Stimulated activated CD8-positive, alpha-beta memory T cell treated with anti-CD3 and anti-CD28 coated beads, Interleukin-12 subunit alpha, Interleukin-12 subunit beta, amount 100 ng/mL, for 24 hours (primary cell): Measurements from ENCODE around the gene CHKA.

Experiments
- DNase-seq: peaks from one replicate; pipeline ENCODE4 v3.0.0-alpha.2; 2020; ENCODE audit errors: extremely low read depth

CHKA gene

GRCh38 chr11:68014157-68014946 lies 106.8 kb downstream of the CHKA start:
- DNase-seq, result no peak

GRCh38 chr11:68013611-68014156 lies 107.5 kb downstream of the CHKA start:
- no peak for DNase-seq

GRCh38 chr11:68012843-68013610 lies 108.2 kb downstream of the CHKA start:
- DNase-seq, result no peak

- no peak for DNase-seq
Observed at GRCh38 chr11:68012044-68012842, 108.9 kb downstream of the CHKA start.

GRCh38 chr11:68011051-68011943 lies 109.9 kb downstream of the CHKA start:
- no peak for DNase-seq

- DNase-seq, result no peak
Observed at GRCh38 chr11:68010090-68011041, 110.8 kb downstream of the CHKA start, which contains the start of gene ALDH3B1. Gene ALDH3B1 (plus strand): TSS chr11:68010327. CDS start chr11:68015298, 4,971 bp downstream.

GRCh38 chr11:68009391-68010089 lies 111.6 kb downstream of the CHKA start:
- DNase-seq, result no peak

- DNase-seq, result no peak
Observed at GRCh38 chr11:68008381-68009337, 112.5 kb downstream of the CHKA start.

GRCh38 chr11:68007498-68008380 lies 113.4 kb downstream of the CHKA start:
- DNase-seq, result no peak

GRCh38 chr11:68006606-68007166 lies 114.5 kb downstream of the CHKA start:
- no peak for DNase-seq

- no peak for DNase-seq
Observed at GRCh38 chr11:68004551-68005335, 116.4 kb downstream of the CHKA start.

GRCh38 chr11:68003846-68004550 lies 117.2 kb downstream of the CHKA start, which contains the start of gene UNC93B1:
Gene UNC93B1 (minus strand): TSS chr11:68004097. CDS start chr11:68004043, 54 bp downstream.
- DNase-seq, result peak; percentile 55

- no peak for DNase-seq
Observed at GRCh38 chr11:68002938-68003845, 118.0 kb downstream of the CHKA start.
